Breast epithelium (tissue), 3 donors: Measurements from ENCODE around the gene SEC24C.

ENCODE experiments used
- CTCF ChIP-seq, 3 donors: fragments of 450-650 bp; IDR thresholded peaks; one replicate each; pipeline ENCODE4 v1.5.1; 2016 to 2017; ENCODE audit warnings: antibody characterized with exemption in 3 of 3, mild to moderate bottlenecking in 3 of 3, moderate library complexity in 3 of 3
- POLR2A ChIP-seq: fragments of 450-650 bp; IDR thresholded peaks from one replicate; pipeline ENCODE4 v1.6.1; 2016; ENCODE audit warnings: antibody characterized with exemption, mild to moderate bottlenecking, moderate library complexity
- POLR2AphosphoS5 ChIP-seq, 3 donors: sonication (generic); formaldehyde crosslinking; IDR thresholded peaks; one replicate each; pipeline ENCODE4 v1.6.1; 2017; ENCODE audit warnings: antibody characterized with exemption in 3 of 3

- TF ChIP-seq CTCF (IDR thresholded peaks at IDR 0.05) (no peak), POLR2A (no peak), POLR2AphosphoS5 (IDR thresholded peaks at IDR 0.05) (no peak)
These were observed 56.5 kb downstream of the SEC24C start for GRCh38 chr10:73800560-73801252.
